ENCODE measurements around the gene BMP7. TPM values are rescaled to one million over a fixed set of nuclear protein-coding genes. Genes with fewer than 3 reads are reported as not detected.

BMP7 gene
- total and polyA plus RNA-seq, 2 of the 13 experiments (the other 11 are each of a cell fraction or from before 2014, with no cell fraction given), result not detected

DNA sequence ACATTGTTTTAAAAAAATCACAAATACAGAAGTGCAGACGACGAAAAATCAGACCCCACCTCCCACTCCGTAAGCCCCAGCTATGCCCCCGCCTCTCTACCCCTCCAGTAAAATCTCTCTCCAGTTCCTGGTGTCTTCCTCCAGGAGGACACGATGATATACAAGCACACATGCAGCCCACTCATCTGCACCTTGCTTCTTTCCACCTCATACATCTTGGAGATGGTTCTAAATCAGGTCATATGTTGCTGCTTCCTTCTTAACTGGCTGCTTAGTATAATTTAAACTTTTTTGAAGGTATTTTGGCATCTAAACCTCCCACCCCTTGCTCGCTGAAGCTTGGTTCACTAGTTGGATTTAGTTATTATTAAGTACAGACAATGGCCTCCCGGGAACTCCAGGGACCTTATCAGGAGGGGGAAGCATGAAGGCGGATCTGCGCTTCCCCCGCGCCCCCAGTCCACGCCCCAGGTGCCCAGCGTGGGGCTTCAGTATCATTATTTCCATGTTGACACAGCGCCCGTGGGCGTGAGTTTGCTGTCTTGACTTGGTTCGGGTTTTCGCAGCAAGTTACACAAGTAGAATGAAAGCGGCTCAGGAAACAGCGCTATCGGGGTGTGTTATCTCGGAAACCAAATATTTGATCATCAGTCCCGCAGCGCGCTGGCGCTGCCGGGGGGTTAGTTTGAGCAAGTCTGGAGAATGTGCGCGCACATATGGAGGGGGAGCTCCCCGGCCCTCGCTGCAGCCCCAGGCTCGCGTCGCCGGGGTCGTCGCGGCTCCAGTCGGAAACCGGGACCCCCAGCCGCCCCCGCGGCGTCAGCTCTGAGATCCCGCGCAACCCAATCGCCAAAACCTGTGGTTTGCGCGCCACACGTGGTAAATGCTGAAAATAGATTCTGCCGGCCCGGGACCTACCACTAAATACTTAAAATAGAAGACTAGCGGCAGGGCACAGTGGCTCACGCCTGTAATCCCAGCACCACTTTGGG lies 2.3 kb downstream of the BMP7 start (continued):
- no peak for TF ChIP-seq CEBPB (IDR thresholded peaks at IDR 0.05; ENCODE audit: borderline replicate concordance, low read depth, low read length)
- TF ChIP-seq ZNF777 (CRISPR knock-in tag; IDR thresholded peaks at IDR 0.05), result no peak
- TF ChIP-seq, protein P1, sequence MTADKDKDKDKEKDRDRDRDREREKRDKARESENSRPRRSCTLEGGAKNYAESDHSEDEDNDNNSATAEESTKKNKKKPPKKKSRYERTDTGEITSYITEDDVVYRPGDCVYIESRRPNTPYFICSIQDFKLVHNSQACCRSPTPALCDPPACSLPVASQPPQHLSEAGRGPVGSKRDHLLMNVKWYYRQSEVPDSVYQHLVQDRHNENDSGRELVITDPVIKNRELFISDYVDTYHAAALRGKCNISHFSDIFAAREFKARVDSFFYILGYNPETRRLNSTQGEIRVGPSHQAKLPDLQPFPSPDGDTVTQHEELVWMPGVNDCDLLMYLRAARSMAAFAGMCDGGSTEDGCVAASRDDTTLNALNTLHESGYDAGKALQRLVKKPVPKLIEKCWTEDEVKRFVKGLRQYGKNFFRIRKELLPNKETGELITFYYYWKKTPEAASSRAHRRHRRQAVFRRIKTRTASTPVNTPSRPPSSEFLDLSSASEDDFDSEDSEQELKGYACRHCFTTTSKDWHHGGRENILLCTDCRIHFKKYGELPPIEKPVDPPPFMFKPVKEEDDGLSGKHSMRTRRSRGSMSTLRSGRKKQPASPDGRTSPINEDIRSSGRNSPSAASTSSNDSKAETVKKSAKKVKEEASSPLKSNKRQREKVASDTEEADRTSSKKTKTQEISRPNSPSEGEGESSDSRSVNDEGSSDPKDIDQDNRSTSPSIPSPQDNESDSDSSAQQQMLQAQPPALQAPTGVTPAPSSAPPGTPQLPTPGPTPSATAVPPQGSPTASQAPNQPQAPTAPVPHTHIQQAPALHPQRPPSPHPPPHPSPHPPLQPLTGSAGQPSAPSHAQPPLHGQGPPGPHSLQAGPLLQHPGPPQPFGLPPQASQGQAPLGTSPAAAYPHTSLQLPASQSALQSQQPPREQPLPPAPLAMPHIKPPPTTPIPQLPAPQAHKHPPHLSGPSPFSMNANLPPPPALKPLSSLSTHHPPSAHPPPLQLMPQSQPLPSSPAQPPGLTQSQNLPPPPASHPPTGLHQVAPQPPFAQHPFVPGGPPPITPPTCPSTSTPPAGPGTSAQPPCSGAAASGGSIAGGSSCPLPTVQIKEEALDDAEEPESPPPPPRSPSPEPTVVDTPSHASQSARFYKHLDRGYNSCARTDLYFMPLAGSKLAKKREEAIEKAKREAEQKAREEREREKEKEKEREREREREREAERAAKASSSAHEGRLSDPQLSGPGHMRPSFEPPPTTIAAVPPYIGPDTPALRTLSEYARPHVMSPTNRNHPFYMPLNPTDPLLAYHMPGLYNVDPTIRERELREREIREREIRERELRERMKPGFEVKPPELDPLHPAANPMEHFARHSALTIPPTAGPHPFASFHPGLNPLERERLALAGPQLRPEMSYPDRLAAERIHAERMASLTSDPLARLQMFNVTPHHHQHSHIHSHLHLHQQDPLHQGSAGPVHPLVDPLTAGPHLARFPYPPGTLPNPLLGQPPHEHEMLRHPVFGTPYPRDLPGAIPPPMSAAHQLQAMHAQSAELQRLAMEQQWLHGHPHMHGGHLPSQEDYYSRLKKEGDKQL (CRISPR knock-in tag; IDR thresholded peaks at IDR 0.05; ENCODE audit: low read depth), result peak; percentile 93; the same call in 1 of the 2 replicates
- TF ChIP-seq ZNF335 (CRISPR knock-in tag; IDR thresholded peaks at IDR 0.05), result no peak
- TF ChIP-seq, protein P2, sequence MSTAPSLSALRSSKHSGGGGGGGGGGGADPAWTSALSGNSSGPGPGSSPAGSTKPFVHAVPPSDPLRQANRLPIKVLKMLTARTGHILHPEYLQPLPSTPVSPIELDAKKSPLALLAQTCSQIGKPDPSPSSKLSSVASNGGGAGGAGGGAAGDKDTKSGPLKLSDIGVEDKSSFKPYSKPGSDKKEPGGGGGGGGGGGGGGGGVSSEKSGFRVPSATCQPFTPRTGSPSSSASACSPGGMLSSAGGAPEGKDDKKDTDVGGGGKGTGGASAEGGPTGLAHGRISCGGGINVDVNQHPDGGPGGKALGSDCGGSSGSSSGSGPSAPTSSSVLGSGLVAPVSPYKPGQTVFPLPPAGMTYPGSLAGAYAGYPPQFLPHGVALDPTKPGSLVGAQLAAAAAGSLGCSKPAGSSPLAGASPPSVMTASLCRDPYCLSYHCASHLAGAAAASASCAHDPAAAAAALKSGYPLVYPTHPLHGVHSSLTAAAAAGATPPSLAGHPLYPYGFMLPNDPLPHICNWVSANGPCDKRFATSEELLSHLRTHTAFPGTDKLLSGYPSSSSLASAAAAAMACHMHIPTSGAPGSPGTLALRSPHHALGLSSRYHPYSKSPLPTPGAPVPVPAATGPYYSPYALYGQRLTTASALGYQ (CRISPR knock-in tag; IDR thresholded peaks at IDR 0.05), result peak; percentile 92
- TF ChIP-seq ZNF552 (CRISPR knock-in tag; IDR thresholded peaks at IDR 0.05; ENCODE audit: borderline replicate concordance), result no peak
- TF ChIP-seq, protein P3, sequence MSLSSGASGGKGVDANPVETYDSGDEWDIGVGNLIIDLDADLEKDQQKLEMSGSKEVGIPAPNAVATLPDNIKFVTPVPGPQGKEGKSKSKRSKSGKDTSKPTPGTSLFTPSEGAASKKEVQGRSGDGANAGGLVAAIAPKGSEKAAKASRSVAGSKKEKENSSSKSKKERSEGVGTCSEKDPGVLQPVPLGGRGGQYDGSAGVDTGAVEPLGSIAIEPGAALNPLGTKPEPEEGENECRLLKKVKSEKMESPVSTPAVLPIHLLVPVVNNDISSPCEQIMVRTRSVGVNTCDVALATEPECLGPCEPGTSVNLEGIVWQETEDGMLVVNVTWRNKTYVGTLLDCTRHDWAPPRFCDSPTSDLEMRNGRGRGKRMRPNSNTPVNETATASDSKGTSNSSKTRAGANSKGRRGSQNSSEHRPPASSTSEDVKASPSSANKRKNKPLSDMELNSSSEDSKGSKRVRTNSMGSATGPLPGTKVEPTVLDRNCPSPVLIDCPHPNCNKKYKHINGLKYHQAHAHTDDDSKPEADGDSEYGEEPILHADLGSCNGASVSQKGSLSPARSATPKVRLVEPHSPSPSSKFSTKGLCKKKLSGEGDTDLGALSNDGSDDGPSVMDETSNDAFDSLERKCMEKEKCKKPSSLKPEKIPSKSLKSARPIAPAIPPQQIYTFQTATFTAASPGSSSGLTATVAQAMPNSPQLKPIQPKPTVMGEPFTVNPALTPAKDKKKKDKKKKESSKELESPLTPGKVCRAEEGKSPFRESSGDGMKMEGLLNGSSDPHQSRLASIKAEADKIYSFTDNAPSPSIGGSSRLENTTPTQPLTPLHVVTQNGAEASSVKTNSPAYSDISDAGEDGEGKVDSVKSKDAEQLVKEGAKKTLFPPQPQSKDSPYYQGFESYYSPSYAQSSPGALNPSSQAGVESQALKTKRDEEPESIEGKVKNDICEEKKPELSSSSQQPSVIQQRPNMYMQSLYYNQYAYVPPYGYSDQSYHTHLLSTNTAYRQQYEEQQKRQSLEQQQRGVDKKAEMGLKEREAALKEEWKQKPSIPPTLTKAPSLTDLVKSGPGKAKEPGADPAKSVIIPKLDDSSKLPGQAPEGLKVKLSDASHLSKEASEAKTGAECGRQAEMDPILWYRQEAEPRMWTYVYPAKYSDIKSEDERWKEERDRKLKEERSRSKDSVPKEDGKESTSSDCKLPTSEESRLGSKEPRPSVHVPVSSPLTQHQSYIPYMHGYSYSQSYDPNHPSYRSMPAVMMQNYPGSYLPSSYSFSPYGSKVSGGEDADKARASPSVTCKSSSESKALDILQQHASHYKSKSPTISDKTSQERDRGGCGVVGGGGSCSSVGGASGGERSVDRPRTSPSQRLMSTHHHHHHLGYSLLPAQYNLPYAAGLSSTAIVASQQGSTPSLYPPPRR (CRISPR knock-in tag; IDR thresholded peaks at IDR 0.05; ENCODE audit: borderline replicate concordance), result peak; percentile 93
- TF ChIP-seq, protein P4, sequence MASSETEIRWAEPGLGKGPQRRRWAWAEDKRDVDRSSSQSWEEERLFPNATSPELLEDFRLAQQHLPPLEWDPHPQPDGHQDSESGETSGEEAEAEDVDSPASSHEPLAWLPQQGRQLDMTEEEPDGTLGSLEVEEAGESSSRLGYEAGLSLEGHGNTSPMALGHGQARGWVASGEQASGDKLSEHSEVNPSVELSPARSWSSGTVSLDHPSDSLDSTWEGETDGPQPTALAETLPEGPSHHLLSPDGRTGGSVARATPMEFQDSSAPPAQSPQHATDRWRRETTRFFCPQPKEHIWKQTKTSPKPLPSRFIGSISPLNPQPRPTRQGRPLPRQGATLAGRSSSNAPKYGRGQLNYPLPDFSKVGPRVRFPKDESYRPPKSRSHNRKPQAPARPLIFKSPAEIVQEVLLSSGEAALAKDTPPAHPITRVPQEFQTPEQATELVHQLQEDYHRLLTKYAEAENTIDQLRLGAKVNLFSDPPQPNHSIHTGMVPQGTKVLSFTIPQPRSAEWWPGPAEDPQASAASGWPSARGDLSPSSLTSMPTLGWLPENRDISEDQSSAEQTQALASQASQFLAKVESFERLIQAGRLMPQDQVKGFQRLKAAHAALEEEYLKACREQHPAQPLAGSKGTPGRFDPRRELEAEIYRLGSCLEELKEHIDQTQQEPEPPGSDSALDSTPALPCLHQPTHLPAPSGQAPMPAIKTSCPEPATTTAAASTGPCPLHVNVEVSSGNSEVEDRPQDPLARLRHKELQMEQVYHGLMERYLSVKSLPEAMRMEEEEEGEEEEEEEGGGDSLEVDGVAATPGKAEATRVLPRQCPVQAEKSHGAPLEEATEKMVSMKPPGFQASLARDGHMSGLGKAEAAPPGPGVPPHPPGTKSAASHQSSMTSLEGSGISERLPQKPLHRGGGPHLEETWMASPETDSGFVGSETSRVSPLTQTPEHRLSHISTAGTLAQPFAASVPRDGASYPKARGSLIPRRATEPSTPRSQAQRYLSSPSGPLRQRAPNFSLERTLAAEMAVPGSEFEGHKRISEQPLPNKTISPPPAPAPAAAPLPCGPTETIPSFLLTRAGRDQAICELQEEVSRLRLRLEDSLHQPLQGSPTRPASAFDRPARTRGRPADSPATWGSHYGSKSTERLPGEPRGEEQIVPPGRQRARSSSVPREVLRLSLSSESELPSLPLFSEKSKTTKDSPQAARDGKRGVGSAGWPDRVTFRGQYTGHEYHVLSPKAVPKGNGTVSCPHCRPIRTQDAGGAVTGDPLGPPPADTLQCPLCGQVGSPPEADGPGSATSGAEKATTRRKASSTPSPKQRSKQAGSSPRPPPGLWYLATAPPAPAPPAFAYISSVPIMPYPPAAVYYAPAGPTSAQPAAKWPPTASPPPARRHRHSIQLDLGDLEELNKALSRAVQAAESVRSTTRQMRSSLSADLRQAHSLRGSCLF (CRISPR knock-in tag; IDR thresholded peaks at IDR 0.05; ENCODE audit: borderline replicate concordance), result no peak
- no peak for TF ChIP-seq ZNF326 (CRISPR knock-in tag; IDR thresholded peaks at IDR 0.05; ENCODE audit: borderline replicate concordance)
